Retinal pigment epithelial cell (primary cell): ENCODE data around the gene KRTAP1-1.
"Not testable (repeated sequence)": the region's sequence is repeated elsewhere in the genome, so short reads cannot be mapped to it uniquely, and the experiment has no call there.

ENCODE experiments used
- DNase-seq: peaks from one replicate; pipeline ENCODE4 v3.0.0-alpha.2; 2010; ENCODE audit warnings: low read depth
- H3K4me3 ChIP-seq: 2 replicates; pipeline ENCODE4 v1.5.1; 2011; ENCODE audit warnings: mild to moderate bottlenecking, low read length, control low read depth, moderate library complexity
- TF ChIP-seq, protein P1 (sequence below): conservative IDR thresholded peaks from 2 replicates; pipeline ENCODE4 v1.5.1; 2011; ENCODE audit warnings: low read depth, low read length, control low read depth, inconsistent platforms

Gene KRTAP1-1

DNA sequence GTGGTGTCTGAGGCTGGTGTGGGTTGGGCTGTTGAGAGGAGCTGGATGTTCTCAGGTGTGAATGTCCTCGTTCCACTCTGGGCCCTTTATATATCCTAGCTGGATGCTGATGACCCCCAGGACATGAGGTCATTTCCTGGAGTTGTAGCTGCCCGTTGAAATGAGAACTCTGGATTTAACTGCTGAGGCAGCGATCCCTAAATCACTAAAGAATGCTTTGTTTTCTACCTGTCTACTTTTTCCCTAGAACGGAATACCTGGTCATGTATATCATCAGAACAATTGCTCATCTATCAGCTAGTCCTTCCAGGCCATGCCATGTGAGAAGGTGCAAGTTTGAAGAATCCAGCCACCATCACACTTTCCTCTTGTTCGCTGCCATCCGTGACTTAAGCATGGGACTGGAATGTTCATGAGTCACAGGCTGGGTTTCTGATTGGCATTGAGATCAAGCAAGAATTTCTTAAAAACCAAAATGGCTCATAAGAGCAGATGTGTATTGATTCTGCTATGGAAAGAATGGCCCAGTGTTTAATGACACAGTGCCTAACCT, 18.9 kb upstream of the KRTAP1-1 start, which contains the start of gene KRTAP2-3:
KRTAP2-3 (minus strand) TSS at position 63 of the 553 bp plus-strand sequence. CDS start 64 bp downstream, outside the sequence.
- H3K4me3 ChIP-seq, result no peak within 1 kb of the TSS
- DNase-seq, result peak; percentile 85
- TF ChIP-seq, protein P1, sequence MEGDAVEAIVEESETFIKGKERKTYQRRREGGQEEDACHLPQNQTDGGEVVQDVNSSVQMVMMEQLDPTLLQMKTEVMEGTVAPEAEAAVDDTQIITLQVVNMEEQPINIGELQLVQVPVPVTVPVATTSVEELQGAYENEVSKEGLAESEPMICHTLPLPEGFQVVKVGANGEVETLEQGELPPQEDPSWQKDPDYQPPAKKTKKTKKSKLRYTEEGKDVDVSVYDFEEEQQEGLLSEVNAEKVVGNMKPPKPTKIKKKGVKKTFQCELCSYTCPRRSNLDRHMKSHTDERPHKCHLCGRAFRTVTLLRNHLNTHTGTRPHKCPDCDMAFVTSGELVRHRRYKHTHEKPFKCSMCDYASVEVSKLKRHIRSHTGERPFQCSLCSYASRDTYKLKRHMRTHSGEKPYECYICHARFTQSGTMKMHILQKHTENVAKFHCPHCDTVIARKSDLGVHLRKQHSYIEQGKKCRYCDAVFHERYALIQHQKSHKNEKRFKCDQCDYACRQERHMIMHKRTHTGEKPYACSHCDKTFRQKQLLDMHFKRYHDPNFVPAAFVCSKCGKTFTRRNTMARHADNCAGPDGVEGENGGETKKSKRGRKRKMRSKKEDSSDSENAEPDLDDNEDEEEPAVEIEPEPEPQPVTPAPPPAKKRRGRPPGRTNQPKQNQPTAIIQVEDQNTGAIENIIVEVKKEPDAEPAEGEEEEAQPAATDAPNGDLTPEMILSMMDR, result no peak

DNA sequence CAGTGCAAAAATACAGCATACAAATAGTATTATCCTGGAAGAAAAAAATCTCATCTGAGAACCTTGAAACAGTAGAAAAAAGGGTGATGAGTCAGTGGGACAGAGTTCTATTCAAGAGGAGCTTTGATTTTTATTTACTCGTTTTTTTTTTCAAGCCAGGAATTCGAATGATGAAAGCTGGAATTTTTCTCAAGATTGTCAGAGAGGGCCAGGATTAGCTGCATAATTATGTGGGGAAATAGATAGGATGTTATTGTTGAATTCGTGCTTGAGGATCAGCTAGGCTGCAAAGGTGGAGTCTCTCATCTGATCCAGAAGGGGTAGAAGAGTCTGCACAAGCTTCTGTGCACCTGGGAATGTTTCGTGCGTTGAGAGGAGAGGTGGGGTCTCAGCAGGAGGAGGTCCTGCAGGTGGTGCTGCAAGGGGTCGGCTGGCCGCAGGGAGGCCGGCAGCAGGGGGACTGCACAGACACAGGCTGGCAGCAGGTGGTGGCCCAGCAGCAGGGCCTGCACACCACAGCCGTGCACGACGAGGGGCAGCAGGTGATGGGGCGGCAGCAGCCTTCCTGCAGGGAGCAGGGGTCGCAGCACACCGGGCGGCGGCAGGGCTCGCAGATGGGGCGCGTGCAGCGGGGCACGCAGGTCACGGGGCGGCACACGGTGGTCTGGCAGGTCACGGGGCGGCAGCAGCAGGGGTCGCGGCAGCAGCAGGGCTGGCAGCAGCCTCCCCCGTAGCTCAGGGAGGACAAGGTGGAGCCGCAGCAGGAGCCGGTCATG, 18.2 kb upstream of the KRTAP1-1 start:
- DNase-seq, result peak; percentile 58
- H3K4me3 ChIP-seq, result not testable (repeated sequence)

DNA sequence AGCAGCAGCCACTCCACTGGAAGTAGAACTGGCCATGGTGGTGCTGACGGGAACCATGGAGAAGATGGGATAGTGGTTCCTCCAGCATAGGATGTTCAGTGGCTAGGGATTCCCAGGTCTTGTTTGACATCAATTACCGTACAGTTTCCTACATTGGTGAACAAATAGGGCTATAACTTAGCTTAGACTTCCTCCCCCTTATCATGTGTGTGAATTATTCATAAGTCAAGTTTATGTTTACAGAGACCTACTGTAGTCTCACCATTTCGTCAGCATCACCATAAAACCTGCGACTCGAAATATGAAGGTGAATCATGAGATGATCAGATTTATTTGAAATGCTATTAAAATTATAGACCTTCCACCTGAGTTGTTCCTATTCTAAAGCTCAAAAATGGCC, 17.5 kb upstream of the KRTAP1-1 start:
- DNase-seq, result no peak
- H3K4me3 ChIP-seq, result no peak overlapping the region
- TF ChIP-seq, protein P1, result no peak

DNA sequence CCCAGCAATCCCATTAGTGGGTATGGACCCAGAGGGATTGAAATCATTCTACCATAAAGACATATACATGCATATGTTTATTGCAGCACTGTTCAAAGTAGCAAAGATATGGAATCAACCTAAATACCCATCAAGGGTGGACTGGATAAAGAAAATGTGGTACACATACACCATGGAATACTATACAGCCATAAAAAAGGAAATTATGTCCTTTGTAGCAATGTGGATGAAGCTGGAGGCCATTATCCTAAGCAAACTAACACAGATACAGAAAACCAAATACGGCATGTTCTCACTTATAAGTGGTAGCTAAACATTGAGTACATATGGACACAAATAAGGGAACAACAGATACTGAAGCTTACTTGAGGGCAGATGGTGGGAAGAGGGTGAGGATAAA, 16.3 kb upstream of the KRTAP1-1 start:
- no peak for DNase-seq
- no peak overlapping the region for H3K4me3 ChIP-seq
- TF ChIP-seq, protein P1, result no peak

DNA sequence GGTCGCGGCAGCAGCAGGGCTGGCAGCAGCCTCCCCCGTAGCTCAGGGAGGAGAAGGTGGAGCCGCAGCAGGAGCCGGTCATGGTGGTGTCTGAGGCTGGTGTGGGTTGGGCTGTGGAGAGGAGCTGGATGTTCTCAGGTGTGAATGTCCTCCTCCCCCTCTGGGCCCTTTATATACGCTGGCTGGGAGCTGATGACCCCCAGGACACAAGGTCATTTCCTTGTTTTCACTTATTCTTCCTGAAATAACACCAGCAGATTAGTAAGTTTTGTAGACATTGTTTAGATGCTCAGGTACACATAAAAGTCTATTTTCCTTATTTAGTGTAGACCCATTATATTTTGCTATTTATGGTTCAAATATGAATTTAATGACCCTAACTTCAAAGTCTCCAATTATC, 13.9 kb upstream of the KRTAP1-1 start, which contains the start of gene KRTAP2-2:
KRTAP2-2 (minus strand) TSS at position 101 of the 400 bp plus-strand sequence; CDS start at position 82, 19 bp downstream.
- not testable (repeated sequence) for H3K4me3 ChIP-seq, DNase-seq

DNA sequence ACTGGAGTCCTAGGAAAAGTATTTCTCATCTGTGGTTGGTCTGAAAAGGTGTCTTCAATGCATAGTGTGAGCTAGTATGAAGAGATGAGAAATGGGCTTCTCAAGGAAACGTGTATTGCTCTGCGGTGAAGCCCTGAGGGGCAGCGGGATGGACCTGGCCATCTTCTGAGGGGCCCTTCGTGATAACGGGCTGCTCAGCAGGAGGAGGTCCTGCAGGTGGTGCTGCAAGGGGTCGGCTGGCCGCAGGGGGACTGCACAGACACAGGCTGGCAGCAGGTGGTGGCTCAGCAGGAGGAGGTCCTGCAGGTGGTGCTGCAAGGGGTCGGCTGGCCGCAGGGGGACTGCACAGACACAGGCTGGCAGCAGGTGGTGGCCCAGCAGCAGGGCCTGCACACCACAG, 13.3 kb upstream of the KRTAP1-1 start:
- DNase-seq, H3K4me3 ChIP-seq: not testable (repeated sequence)

DNA sequence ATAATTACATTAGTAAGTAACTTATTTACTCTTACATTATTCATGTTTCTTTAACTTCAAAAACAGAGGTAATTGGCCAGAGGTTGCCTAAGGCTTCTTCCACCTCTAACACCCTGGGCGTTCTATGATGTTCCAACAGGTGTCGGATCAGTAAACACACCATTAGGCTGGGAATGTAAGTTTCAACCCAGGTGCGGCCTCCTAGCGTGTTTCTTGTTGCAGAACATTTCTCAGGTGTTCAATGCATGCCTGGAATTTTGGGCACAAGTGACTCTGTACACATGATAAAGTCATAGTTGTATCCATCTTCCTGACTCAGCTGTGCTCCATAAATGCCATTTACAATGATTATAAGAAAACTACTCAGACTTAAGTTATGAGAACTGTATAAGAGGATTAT, 12.8 kb upstream of the KRTAP1-1 start:
- TF ChIP-seq, protein P1, result no peak
- no peak for DNase-seq
- H3K4me3 ChIP-seq, result no peak overlapping the region

DNA sequence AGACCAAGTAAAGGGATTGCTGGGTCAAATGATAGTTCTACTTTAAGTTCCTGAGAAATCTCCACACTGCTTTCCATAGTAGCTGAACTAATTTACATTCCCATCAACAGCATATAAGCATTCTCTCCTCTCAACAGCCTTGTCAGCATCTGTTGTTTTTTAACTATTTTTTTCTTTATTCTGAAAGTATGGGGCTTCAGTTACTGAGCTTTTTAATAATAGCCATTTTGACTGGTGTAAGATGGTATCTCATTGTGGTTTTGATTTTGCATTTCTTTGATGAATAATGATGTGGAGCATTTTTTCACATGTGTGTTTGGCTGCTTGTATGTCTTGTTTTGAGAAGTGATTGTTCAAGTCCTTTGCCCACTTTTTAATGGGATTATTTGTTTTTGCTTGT, 11.3 kb upstream of the KRTAP1-1 start:
- DNase-seq, result no peak
- H3K4me3 ChIP-seq, result no peak overlapping the region
- TF ChIP-seq, protein P1, result no peak
